RWPE1 (cell line): ENCODE measurements around the gene MINDY3.
"Not testable (repeated sequence)": the region's sequence is repeated elsewhere in the genome, so short reads cannot be mapped to it uniquely, and the experiment has no call there.

Experiments used
- CTCF ChIA-PET: fragments of 350-600 bp; sonication (Branson Sonifier 250); formaldehyde crosslinking; extraction: SDS; loops from one replicate; lab custom pipeline; 2021; lab: Yijun Ruan, JAX
- POLR2A ChIA-PET: fragments of 400-600 bp; formaldehyde crosslinking; extraction: SDS; loops from one replicate; lab custom pipeline; 2020; ENCODE audit warnings: antibody characterized with exemption; ENCODE audit not compliant: low non-redundant PET; lab: Yijun Ruan, JAX
- DNase-seq: peaks from one replicate; pipeline ENCODE4 v3.0.0; 2012; ENCODE audit warnings: low spot score
- H3K27ac ChIP-seq: fragments of 450-650 bp; 2 replicates; pipeline ENCODE4 v1.5.1; 2017
- CTCF ChIP-seq: fragments of 450-650 bp; conservative IDR thresholded peaks from 2 replicates; pipeline ENCODE4 v1.5.1; 2017; ENCODE audit warnings: low read depth, mild to moderate bottlenecking

Gene MINDY3

GRCh38 chr10:15859509-15859905, 800 bp downstream of the MINDY3 start:
- no peak for TF ChIP-seq CTCF
- peak overlapping the region; percentile 80 for H3K27ac ChIP-seq
- ChIA-PET CTCF (no interaction called here), POLR2A (no interaction called here)
- DNase-seq, result no peak

DNA sequence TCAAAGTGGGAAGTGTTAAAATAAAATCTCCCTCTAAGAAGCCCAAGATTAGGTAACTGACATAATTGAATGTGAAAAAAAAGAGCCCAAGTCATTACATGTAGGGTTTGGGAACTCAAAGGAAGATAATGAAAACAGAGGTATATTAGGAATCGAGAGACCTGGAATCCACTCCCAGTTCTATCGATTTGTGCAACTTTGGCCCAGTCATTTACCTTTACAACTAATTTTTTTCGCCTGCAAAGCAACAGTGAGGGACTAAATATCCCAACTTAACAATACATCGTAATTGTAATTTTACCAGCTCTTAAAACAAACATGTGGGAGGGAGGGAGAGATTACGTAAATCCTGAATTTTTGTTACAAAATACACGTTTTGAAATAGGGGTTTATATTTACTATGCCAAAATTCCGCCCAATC, 1.4 kb downstream of the MINDY3 start:
- ChIA-PET POLR2A (no interaction called here), CTCF (no interaction called here)
- TF ChIP-seq CTCF, result no peak
- DNase-seq, result no peak
- no peak overlapping the region for H3K27ac ChIP-seq

DNA sequence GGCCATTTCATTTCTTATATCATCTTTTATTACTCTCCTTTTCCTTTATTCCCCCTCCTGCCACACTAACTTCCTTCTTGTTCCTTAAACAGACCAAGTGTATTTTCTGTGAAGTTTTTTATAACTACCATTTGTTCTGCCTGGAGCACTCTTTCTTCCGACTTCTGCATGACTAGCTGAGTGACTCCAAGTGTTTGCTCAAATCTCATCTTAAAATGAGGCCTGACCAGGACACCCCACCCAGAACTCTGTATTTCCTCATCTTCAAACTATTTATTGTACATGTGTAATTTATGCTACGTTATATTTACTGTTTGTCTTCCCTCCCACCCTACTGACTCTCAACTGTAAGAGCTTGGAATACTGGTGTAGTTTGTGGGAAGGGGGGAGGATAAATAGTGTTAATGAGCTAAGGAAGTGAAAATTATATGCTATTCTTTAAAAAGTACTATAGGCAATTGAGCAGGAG, 3.2 kb downstream of the MINDY3 start:
- POLR2A ChIA-PET, result no interaction called here
- no peak for TF ChIP-seq CTCF
- CTCF ChIA-PET, result interaction anchor here (0.6 kb wide), 1 partner anchor 46 kb away, joined by 3 read pairs; no protein-coding TSS in a partner anchor
- no peak for DNase-seq
- no peak overlapping the region for H3K27ac ChIP-seq

GRCh38 chr10:15856328-15857015, 3.8 kb downstream of the MINDY3 start:
- no peak for TF ChIP-seq CTCF
- ChIA-PET CTCF (no interaction called here), POLR2A (no interaction called here)
- H3K27ac ChIP-seq, result no peak overlapping the region
- peak; percentile 12 for DNase-seq

GRCh38 chr10:15853800-15854199, 6.5 kb downstream of the MINDY3 start:
- ChIA-PET CTCF (no interaction called here), POLR2A (no interaction called here)
- TF ChIP-seq CTCF, result no peak
- DNase-seq, result no peak
- H3K27ac ChIP-seq, result no peak overlapping the region

DNA sequence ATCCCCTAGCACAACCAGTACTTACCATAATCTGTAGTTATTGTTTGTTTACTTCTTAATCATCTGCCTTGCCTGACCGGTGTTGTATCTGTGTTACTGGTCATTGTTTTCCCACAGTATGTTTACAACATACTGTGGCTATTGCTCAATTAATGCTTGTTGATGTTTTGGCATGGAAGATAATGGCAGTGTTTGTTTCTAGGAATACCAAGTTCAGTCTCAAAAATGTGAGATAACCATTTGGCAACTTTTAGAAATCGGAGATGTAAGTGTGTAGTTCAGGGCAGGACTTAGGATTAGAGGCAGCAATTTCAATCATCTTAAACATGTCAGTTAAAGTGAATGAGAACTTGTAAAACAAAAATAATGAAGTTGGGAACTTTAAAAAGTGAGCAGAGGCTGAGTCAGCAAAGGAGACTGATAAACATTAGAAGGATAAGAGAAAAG, 8.2 kb downstream of the MINDY3 start:
- H3K27ac ChIP-seq, result no peak overlapping the region
- POLR2A ChIA-PET, result no interaction called here
- DNase-seq, result no peak
- TF ChIP-seq CTCF, result no peak
- CTCF ChIA-PET, result no interaction called here

GRCh38 chr10:15850337-15850978, 9.8 kb downstream of the MINDY3 start:
- POLR2A ChIA-PET, DNase-seq, H3K27ac ChIP-seq, CTCF ChIA-PET: not testable (repeated sequence)
